ENCODE data around the gene LPAR3. TPM values are rescaled to one million over a fixed set of nuclear protein-coding genes. Genes with fewer than 3 reads are reported as not detected.
A peak's percentile ranks its signal among the peaks of the same experiment; 100 is the strongest.

The LPAR3 gene
- total and polyA plus RNA-seq, 5 experiments from 2014 or later = 0.40 to 2.3 (median 1.4) TPM

DNA sequence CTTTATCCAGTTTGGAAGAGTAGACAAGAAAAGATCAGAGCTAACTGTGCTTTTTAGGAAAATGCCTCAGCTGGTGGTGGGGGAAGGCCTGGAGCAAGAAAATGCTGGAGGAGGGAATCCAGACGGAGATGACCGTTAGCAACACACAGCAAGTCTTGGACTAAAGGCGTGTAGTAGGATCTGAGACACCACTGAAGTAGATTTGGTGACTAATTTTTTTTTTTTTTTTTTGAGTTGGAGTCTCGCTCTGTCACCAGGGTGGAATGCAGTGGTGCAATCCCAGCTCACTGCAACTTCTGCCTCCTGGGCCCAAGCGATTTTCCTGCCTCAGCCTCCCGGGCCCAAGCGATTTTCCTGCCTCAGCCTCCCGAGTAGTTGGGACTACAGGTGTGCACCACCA, 41.2 kb downstream of the LPAR3 start:
- peaks cover 40 to 56% (median 44%) of the 10 kb centered on the region in 4 donors for H3K4me1 Mint-ChIP-seq
- no peaks in the 10 kb centered on the region for H3K27me3 Mint-ChIP-seq
- no peak overlapping the region for H3K4me3 Mint-ChIP-seq
- DNase-seq = no peak
- no peaks in the 10 kb centered on the region for H3K36me3 Mint-ChIP-seq
- no peak for ATAC-seq
- POLR2A ChIA-PET = no interaction called here
- H3K27ac Mint-ChIP-seq = peak overlapping the region in 3 of 10 donors; percentile 50 to 78 (median 77)
- H3K9me3 Mint-ChIP-seq = no peaks in the 10 kb centered on the region

- Mint-ChIP-seq H3K27me3 (no peaks in the 10 kb centered on the region), H3K36me3 (no peaks in the 10 kb centered on the region), H3K27ac (peak overlapping the region in 1 of 10 donors; percentile 27), H3K4me3 (peak overlapping the region in 1 of 10 donors; percentile 47), H3K4me1 (peaks cover 28 to 42% (median 33%) of the 10 kb centered on the region in 4 donors), H3K9me3 (no peaks in the 10 kb centered on the region)
- DNase-seq = no peak
- POLR2A ChIA-PET = no interaction called here
- ATAC-seq = no peak
These were observed 43.5 kb downstream of the LPAR3 start for GRCh38 chr1:84849357-84849975.

GRCh38 chr1:84847253-84848250, 45.5 kb downstream of the LPAR3 start:
- peaks cover 12 to 30% (median 17%) of the 10 kb centered on the region in 4 donors for H3K4me1 Mint-ChIP-seq
- H3K9me3 Mint-ChIP-seq = no peaks in the 10 kb centered on the region
- peak; percentile 58 to 66 for ATAC-seq
- no peaks in the 10 kb centered on the region for H3K36me3 Mint-ChIP-seq
- POLR2A ChIA-PET = no interaction called here
- peak overlapping the region in 5 of 10 donors; percentile 37 to 63 (median 51) for H3K27ac Mint-ChIP-seq
- peak in 4 of 10 donors; percentile 11 to 33 (median 24) for DNase-seq
- peak overlapping the region in 4 of 10 donors; percentile 4 to 68 (median 30) for H3K4me3 Mint-ChIP-seq
- no peaks in the 10 kb centered on the region for H3K27me3 Mint-ChIP-seq

DNA sequence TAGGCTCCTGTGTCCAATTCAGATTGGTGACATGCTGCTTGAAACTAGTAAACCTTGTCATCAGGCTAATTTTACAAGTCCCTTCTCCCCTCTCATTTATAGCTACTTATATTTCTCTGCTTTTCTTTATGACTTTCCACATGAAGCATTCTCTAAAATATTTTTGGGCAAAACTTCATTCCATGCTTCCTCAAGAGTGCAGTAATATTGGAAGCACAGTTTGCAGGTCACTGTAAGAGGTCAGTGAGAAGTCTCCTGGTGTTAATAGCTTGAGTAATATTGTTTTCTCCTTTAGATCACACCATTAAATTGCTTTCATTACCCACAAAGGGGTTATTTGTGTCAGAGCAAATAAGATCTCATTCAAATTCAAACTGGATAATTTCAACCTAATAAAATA, 46.6 kb downstream of the LPAR3 start:
- no peaks in the 10 kb centered on the region for H3K36me3 Mint-ChIP-seq
- H3K4me1 Mint-ChIP-seq = peaks cover 12 to 27% (median 15%) of the 10 kb centered on the region in 4 donors
- POLR2A ChIA-PET = no interaction called here
- H3K27ac Mint-ChIP-seq = peak overlapping the region in 1 of 10 donors; percentile 51
- H3K4me3 Mint-ChIP-seq = no peak overlapping the region
- no peak for DNase-seq
- no peak for ATAC-seq
- no peaks in the 10 kb centered on the region for H3K27me3 Mint-ChIP-seq
- H3K9me3 Mint-ChIP-seq = no peaks in the 10 kb centered on the region

GRCh38 chr1:84845357-84845756, 47.6 kb downstream of the LPAR3 start:
- POLR2A ChIA-PET = no interaction called here
- H3K4me3 Mint-ChIP-seq = no peak overlapping the region
- H3K4me1 Mint-ChIP-seq = peaks cover 12 to 27% (median 15%) of the 10 kb centered on the region in 4 donors
- no peaks in the 10 kb centered on the region for H3K36me3 Mint-ChIP-seq
- no peaks in the 10 kb centered on the region for H3K27me3 Mint-ChIP-seq
- no peaks in the 10 kb centered on the region for H3K9me3 Mint-ChIP-seq
- ATAC-seq (no peak), DNase-seq (no peak)
- H3K27ac Mint-ChIP-seq = no peak overlapping the region

DNA sequence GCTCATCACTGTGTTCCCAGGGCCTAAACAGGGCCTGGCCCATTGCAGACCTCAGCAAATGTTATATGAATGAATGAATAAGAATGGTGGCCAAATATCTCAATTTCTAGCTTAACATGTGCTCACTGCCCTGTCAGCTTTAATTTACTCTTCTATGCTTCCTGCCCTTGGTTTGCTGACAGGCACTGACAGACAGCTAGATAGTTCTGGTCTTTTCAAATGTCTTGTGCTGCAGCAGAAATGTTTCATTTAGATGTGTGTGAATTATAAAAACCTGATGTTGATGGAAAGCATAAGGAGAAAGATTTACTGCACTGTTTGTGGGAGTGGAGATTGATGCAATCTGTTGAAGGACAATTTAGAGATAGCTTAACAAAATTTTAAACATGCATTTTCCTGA, 48.9 kb downstream of the LPAR3 start:
- no peaks in the 10 kb centered on the region for H3K27me3 Mint-ChIP-seq
- H3K9me3 Mint-ChIP-seq = no peaks in the 10 kb centered on the region
- ATAC-seq (no peak), DNase-seq (no peak)
- no peak overlapping the region for H3K4me3 Mint-ChIP-seq
- POLR2A ChIA-PET = no interaction called here
- no peaks in the 10 kb centered on the region for H3K36me3 Mint-ChIP-seq
- H3K27ac Mint-ChIP-seq = no peak overlapping the region
- H3K4me1 Mint-ChIP-seq = peaks cover 12 to 27% (median 14%) of the 10 kb centered on the region in 4 donors

DNA sequence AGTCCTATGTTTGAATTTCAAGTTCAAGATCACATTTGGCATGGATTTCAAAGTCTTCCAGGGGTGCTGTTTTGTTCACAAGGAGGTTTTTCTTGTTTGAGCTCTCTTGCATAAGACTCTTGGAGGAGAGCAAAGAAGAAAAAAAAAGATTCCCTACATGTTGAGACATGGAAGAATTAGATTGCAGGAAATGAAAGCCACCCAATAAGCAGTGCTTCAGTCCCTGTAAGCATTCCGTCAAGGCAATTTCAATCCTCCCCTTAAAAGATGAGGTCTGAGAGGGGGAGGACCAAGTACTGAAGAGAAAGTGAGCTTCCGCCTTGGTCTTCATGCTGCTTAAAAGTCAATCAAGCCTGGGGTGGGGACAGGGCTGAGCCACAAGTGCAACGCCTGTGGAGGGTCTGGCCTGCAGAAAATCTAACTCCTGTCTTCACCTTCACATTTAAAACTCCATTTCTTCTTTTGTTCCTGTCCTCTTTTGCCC, 50.2 kb downstream of the LPAR3 start:
- no peaks in the 10 kb centered on the region for H3K9me3 Mint-ChIP-seq
- no peak overlapping the region for H3K4me3 Mint-ChIP-seq
- H3K27me3 Mint-ChIP-seq = no peaks in the 10 kb centered on the region
- POLR2A ChIA-PET = no interaction called here
- no peak for DNase-seq
- peaks cover 9 to 18% (median 10%) of the 10 kb centered on the region in 4 donors for H3K4me1 Mint-ChIP-seq
- H3K36me3 Mint-ChIP-seq = no peaks in the 10 kb centered on the region
- no peak for ATAC-seq
- H3K27ac Mint-ChIP-seq = no peak overlapping the region

DNA sequence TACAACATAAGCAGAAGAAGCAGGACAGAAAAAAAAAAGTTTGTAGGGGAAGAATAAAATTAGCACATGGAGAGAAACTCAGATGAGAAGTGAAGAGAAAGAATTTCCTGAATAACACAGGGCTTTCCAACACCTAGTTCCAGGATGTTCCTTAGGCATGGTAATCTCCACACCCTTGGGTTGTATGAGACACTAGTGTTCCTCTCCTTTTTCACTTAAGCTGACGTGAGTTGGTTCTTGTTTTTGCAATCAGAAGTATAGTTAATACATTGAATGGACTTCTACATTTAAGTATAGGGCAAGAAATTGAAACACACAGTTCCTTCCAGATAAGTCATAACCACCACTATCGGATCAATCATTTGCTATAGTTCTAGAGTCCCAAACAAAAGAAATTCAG, 51.0 kb downstream of the LPAR3 start:
- no peaks in the 10 kb centered on the region for H3K27me3 Mint-ChIP-seq
- H3K4me3 Mint-ChIP-seq = no peak overlapping the region
- peaks cover 1 to 10% (median 4%) of the 10 kb centered on the region in 4 donors for H3K4me1 Mint-ChIP-seq
- H3K9me3 Mint-ChIP-seq = no peaks in the 10 kb centered on the region
- POLR2A ChIA-PET = interaction anchor here (0.6 kb wide), 1 partner anchor 18 kb away, joined by 3 read pairs; no protein-coding TSS in a partner anchor
- DNase-seq = no peak
- no peaks in the 10 kb centered on the region for H3K36me3 Mint-ChIP-seq
- no peak overlapping the region for H3K27ac Mint-ChIP-seq
- no peak for ATAC-seq

GRCh38 chr1:84840346-84840745, 52.7 kb downstream of the LPAR3 start:
- Mint-ChIP-seq H3K4me3 (no peak overlapping the region), H3K9me3 (no peaks in the 10 kb centered on the region), H3K27me3 (no peaks in the 10 kb centered on the region), H3K36me3 (no peaks in the 10 kb centered on the region), H3K27ac (no peak overlapping the region), H3K4me1 (peaks cover 0 to 7% (median 2%) of the 10 kb centered on the region in 4 donors)
- ATAC-seq (no peak), DNase-seq (no peak)
- POLR2A ChIA-PET = no interaction called here

- H3K36me3 Mint-ChIP-seq = no peaks in the 10 kb centered on the region
- H3K27me3 Mint-ChIP-seq = no peaks in the 10 kb centered on the region
- H3K4me3 Mint-ChIP-seq = no peak overlapping the region
- POLR2A ChIA-PET = no interaction called here
- H3K27ac Mint-ChIP-seq = no peak overlapping the region
- no peaks in the 10 kb centered on the region for H3K9me3 Mint-ChIP-seq
- H3K4me1 Mint-ChIP-seq = peaks cover 0 to 7% (median 3%) of the 10 kb centered on the region in 4 donors
- DNase-seq = no peak
- no peak for ATAC-seq
These were observed 53.5 kb downstream of the LPAR3 start for GRCh38 chr1:84839544-84839943.

GRCh38 chr1:84836145-84836544, 56.9 kb downstream of the LPAR3 start:
- Mint-ChIP-seq H3K27ac (no peak overlapping the region), H3K4me3 (no peak overlapping the region)

DNA sequence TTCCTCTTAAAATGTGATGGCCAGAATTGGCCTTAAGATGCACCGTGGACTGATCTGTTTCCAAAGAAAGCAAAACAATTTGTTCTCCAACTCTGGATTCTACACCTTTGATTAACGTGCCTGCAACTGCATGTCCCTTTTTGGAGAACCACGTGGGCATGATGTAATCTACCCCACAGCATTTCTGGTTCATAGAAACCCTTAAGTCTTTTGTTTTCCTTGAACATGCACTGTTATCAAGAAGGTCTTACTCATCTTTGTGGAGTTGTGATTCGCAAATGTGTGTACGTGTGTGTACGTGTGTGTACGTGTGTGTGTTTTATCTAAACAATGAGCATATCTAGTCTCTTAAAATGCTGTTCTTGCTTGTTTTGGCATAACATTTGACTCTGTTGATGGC, 57.8 kb downstream of the LPAR3 start:
- POLR2A ChIA-PET = no interaction called here
- Mint-ChIP-seq H3K27ac (no peak overlapping the region), H3K4me3 (no peak overlapping the region)

More at GRCh38 chr1:84836145-84836544, 56.9 kb downstream of the LPAR3 start:
- peaks cover 0 to 2% (median 0%) of the 10 kb centered on the region in 4 donors for H3K4me1 Mint-ChIP-seq
- no peaks in the 10 kb centered on the region for H3K27me3 Mint-ChIP-seq
- POLR2A ChIA-PET = no interaction called here
- no peaks in the 10 kb centered on the region for H3K36me3 Mint-ChIP-seq
- no peaks in the 10 kb centered on the region for H3K9me3 Mint-ChIP-seq
- no peak for DNase-seq
- no peak for ATAC-seq

More for the DNA sequence above, 57.8 kb downstream of the LPAR3 start:
- H3K36me3 Mint-ChIP-seq = no peaks in the 10 kb centered on the region
- peaks cover 0 to 2% (median 0%) of the 10 kb centered on the region in 4 donors for H3K4me1 Mint-ChIP-seq
- DNase-seq (no peak), ATAC-seq (no peak)
- no peaks in the 10 kb centered on the region for H3K27me3 Mint-ChIP-seq
- H3K9me3 Mint-ChIP-seq = no peaks in the 10 kb centered on the region

Measured in naive thymus-derived CD8-positive, alpha-beta T cell (primary cell).